Transverse colon (tissue), 4 donors: ENCODE measurements around the gene FNBP1L. TPM values are rescaled to one million over a fixed set of nuclear protein-coding genes. Genes with fewer than 3 reads are reported as not detected.
A peak's percentile ranks its signal among the peaks of the same experiment; 100 is the strongest.

Source experiments
- DNase-seq: peaks from one replicate; pipeline ENCODE4 v3.0.0-alpha.2; 2019
- H3K27ac ChIP-seq, 4 donors: fragments of 200-600 bp; sonication (generic); 2 replicates each; pipeline ENCODE4 v1.5.1; 2016 to 2018; ENCODE audit warnings: inconsistent platforms in 4 of 4
- H3K27me3 ChIP-seq: fragments of 200-600 bp; sonication (generic); 2 replicates; pipeline ENCODE4 v1.5.1; 2017; ENCODE audit warnings: inconsistent platforms
- H3K36me3 ChIP-seq, 4 donors: fragments of 200-600 bp; sonication (generic); 2 replicates each; pipeline ENCODE4 v1.5.1; 2017 to 2019; ENCODE audit warnings: inconsistent platforms in 4 of 4
- H3K4me1 ChIP-seq, 4 donors: fragments of 200-600 bp; sonication (generic); 2 replicates each; pipeline ENCODE4 v1.5.1; 2017 to 2020; ENCODE audit warnings: inconsistent platforms in 4 of 4
- H3K4me3 ChIP-seq, 4 donors: fragments of 200-600 bp; sonication (generic); 1 replicate in 1 of 4; 2 replicates in 3 of 4; pipeline versions ENCODE4 v1.5.1 to v1.6.1; 2017 to 2019; ENCODE audit warnings: inconsistent platforms in 4 of 4
- H3K9me3 ChIP-seq, 2 donors: fragments of 200-600 bp; sonication (generic); 2 replicates each; pipeline ENCODE4 v1.5.1; 2017 to 2019; ENCODE audit warnings: inconsistent platforms in 2 of 2
- CTCF ChIP-seq, 5 experiments: fragments of 200-600 bp in 3 of 5; fragments of 450-650 bp in 2 of 5; sonication (generic) in 3 of 5; IDR thresholded peaks; 1 replicate in 2 of 5; 2 replicates in 3 of 5; pipeline ENCODE4 v1.5.1; 2016 to 2017; ENCODE audit warnings: antibody characterized with exemption in 5 of 5, inconsistent platforms in 3 of 5, mild to moderate bottlenecking in 2 of 5, moderate library complexity in 1 of 5
- EP300 ChIP-seq: sonication (generic); formaldehyde crosslinking; IDR thresholded peaks from one replicate; pipeline ENCODE4 v1.6.1; 2017; ENCODE audit warnings: antibody characterized with exemption, low read depth
- POLR2A ChIP-seq: fragments of 450-650 bp; IDR thresholded peaks from one replicate; pipeline ENCODE4 v1.6.1; 2016; ENCODE audit warnings: antibody characterized with exemption, mild to moderate bottlenecking, moderate library complexity
- POLR2AphosphoS5 ChIP-seq, 3 donors: sonication (generic); formaldehyde crosslinking; IDR thresholded peaks; one replicate each; pipeline ENCODE4 v1.6.1; 2016; ENCODE audit warnings: antibody characterized with exemption in 3 of 3
- WGBS, 2 donors: methylation state at CpG; one replicate each; pipeline ENCODE4 v1.1.5; 2018; ENCODE audit warnings: low coverage in 1 of 2; 5-methylcytosine and 5-hydroxymethylcytosine counted together
- in situ Hi-C, 4 donors: fragments of 200-750 bp; cut with MboI; loops; one replicate each; pipeline versions ENCODE4 v1.15.0 to v1.15.1; 2017; ENCODE audit warnings: low sequenced_read_pairs in 3 of 4, low pct_ligation_motif_present in 1 of 4, low pct_unique_long_range_greater_than_20kb in 1 of 4
- intact Hi-C: fragments of 100-400 bp; cut with DNase I; formaldehyde crosslinking; loops from one replicate; pipeline ENCODE4 v1.15.1; 2023; ENCODE audit warnings: low total_unique reads
- total RNA-seq, 4 donors: library from RNA; depleted of rRNA; stranded (reverse); fragments of >200 nt; gene quantifications; one replicate each; pipeline ENCODE4 v1.1.0, GENCODE V29; 2016

The FNBP1L gene
- total RNA-seq, 4 donors from 2014 or later: 31.0 to 69.4 (median 49.0) TPM

GRCh38 chr1:93441589-93441988, 6.3 kb upstream of the FNBP1L start:
- intact Hi-C loops (loop anchor here (10.0 kb wide), 1 partner anchor 403 kb away; no protein-coding TSS in a partner anchor), in situ Hi-C loops (loop anchor here (10.0 to 25.0 kb wide), 5 partner anchors 129 to 396 kb away; no protein-coding TSS in a partner anchor)
- TF ChIP-seq POLR2AphosphoS5 (IDR thresholded peaks at IDR 0.05) (no peak), EP300 (no peak), CTCF (IDR thresholded peaks at IDR 0.05) (no peak), POLR2A (no peak)

GRCh38 chr1:93442008-93442666, 5.8 kb upstream of the FNBP1L start:
- H3K4me3 ChIP-seq: no peak overlapping the region
- TF ChIP-seq POLR2A (peak; percentile 37), POLR2AphosphoS5 (IDR thresholded peaks at IDR 0.05) (peak in 1 of 3 donors; percentile 82), CTCF (IDR thresholded peaks at IDR 0.05) (peak in 1 of 5 experiments; percentile 27), EP300 (no peak)
- peak overlapping the region; percentile 44 to 71 (median 51) for H3K27ac ChIP-seq
- H3K36me3 ChIP-seq: no peaks in the 10 kb centered on the region
- DNase-seq: peak; percentile 85
- intact Hi-C loops: loop anchor here (10.0 kb wide), 1 partner anchor 403 kb away; no protein-coding TSS in a partner anchor
- WGBS, 2 donors: 32 to 46% methylated on average over 11 of the region's 11 CpGs
- H3K9me3 ChIP-seq: no peaks in the 10 kb centered on the region
- H3K4me1 ChIP-seq: peaks cover 0 to 28% (median 5%) of the 10 kb centered on the region in 4 donors
- in situ Hi-C loops: loop anchor here (10.0 to 25.0 kb wide), 5 partner anchors 130 to 395 kb away; no protein-coding TSS in a partner anchor
- no peaks in the 10 kb centered on the region for H3K27me3 ChIP-seq

More at GRCh38 chr1:93441589-93441988, 6.3 kb upstream of the FNBP1L start:
- Histone ChIP-seq H3K9me3 (no peaks in the 10 kb centered on the region), H3K4me3 (no peak overlapping the region), H3K4me1 (peaks cover 0 to 22% (median 3%) of the 10 kb centered on the region in 4 donors), H3K36me3 (no peaks in the 10 kb centered on the region), H3K27ac (peak overlapping the region in 2 of 4 donors; percentile 44 to 71), H3K27me3 (no peaks in the 10 kb centered on the region)
- no peak for DNase-seq

- DNase-seq: no peak
- Histone ChIP-seq H3K27ac (peak overlapping the region; percentile 44 to 71 (median 51)), H3K36me3 (no peaks in the 10 kb centered on the region), H3K9me3 (no peaks in the 10 kb centered on the region), H3K4me3 (no peak overlapping the region), H3K27me3 (no peaks in the 10 kb centered on the region), H3K4me1 (peaks cover 0 to 32% (median 7%) of the 10 kb centered on the region in 4 donors)
- intact Hi-C loops (loop anchor here (10.0 kb wide), 1 partner anchor 402 kb away; no protein-coding TSS in a partner anchor), in situ Hi-C loops (loop anchor here (10.0 to 25.0 kb wide), 5 partner anchors 130 to 395 kb away; no protein-coding TSS in a partner anchor)
- 26 to 40% methylated on average over 1 of the region's 1 CpG for WGBS, 2 donors
- TF ChIP-seq POLR2A (no peak), POLR2AphosphoS5 (IDR thresholded peaks at IDR 0.05) (no peak), EP300 (no peak), CTCF (IDR thresholded peaks at IDR 0.05) (no peak)
Measured at GRCh38 chr1:93442741-93443140, 5.2 kb upstream of the FNBP1L start.

GRCh38 chr1:93443454-93443853, 4.5 kb upstream of the FNBP1L start:
- Histone ChIP-seq H3K36me3 (no peaks in the 10 kb centered on the region), H3K4me1 (peaks cover 0 to 30% (median 8%) of the 10 kb centered on the region in 4 donors), H3K27ac (no peak overlapping the region), H3K9me3 (no peaks in the 10 kb centered on the region), H3K27me3 (no peaks in the 10 kb centered on the region), H3K4me3 (no peak overlapping the region)
- no peak for DNase-seq
- intact Hi-C loops (loop anchor here (10.0 kb wide), 1 partner anchor 401 kb away; no protein-coding TSS in a partner anchor), in situ Hi-C loops (loop anchor here (10.0 to 25.0 kb wide), 5 partner anchors 131 to 394 kb away; no protein-coding TSS in a partner anchor)
- no peak for TF ChIP-seq CTCF (IDR thresholded peaks at IDR 0.05)
- no peak for TF ChIP-seq POLR2AphosphoS5 (IDR thresholded peaks at IDR 0.05)
- no peak for TF ChIP-seq EP300
- TF ChIP-seq POLR2A: no peak
